H1 (cell line): ENCODE data around the gene ADGRV1. TPM values are rescaled to one million over a fixed set of nuclear protein-coding genes. Genes with fewer than 3 reads are reported as not detected.

ENCODE experiments used
- PHF8 ChIP-seq: fragments of 200-600 bp; sonication (generic); conservative IDR thresholded peaks from 2 replicates; pipeline ENCODE4 v1.7.1; 2012; ENCODE audit warnings: low read depth, mild to moderate bottlenecking, inconsistent platforms, low read length, moderate library complexity
- POU5F1 ChIP-seq: IDR thresholded peaks from 2 replicates; pipeline ENCODE4 v1.6.1; 2011; ENCODE audit warnings: low read depth, mild to moderate bottlenecking, low read length, moderate library complexity
- SAP30 ChIP-seq: fragments of 300-600 bp; sonication (generic); IDR thresholded peaks from 2 replicates; pipeline ENCODE4 v1.7.1; 2012; ENCODE audit warnings: low read length, moderate library complexity, mild to moderate bottlenecking, inconsistent platforms; ENCODE audit not compliant: insufficient read depth, insufficient replicate concordance
- polyA plus RNA-seq, 7 experiments: library from polyadenylated mRNA; depleted of rRNA in 3 of 7; stranded (reverse) in 5 of 7; unstranded in 2 of 7; fragments of >200 nt in 5 of 7; fragments of 200-250 nt in 2 of 7; gene quantifications; 1 replicate in 5 of 7; 2 replicates in 1 of 7; 4 replicates in 1 of 7; pipeline versions ENCODE4 v1.2.1 to v1.2.3, GENCODE V29; 2011 to 2013; ENCODE audit warnings: missing spikeins in 2 of 7, mixed read lengths in 2 of 7
- total RNA-seq: library from RNA; stranded (reverse); fragmentation: NEBNext Ultra II Directional; extraction: Animal tissue kit (Norgen Biotek cat#: 25700); gene quantifications from 2 replicates; pipeline ENCODE4 v1.2.1, GENCODE V29; 2021
- TF ChIP-seq, protein P1 (sequence below): IDR thresholded peaks from 2 replicates; pipeline ENCODE4 v1.6.1; 2012; ENCODE audit warnings: inconsistent platforms

Gene ADGRV1
- total and polyA plus RNA-seq, 2 of the 8 experiments (the other 6 are each of a cell fraction or from before 2014, with no cell fraction given) = 53.1 to 62.2 TPM

DNA sequence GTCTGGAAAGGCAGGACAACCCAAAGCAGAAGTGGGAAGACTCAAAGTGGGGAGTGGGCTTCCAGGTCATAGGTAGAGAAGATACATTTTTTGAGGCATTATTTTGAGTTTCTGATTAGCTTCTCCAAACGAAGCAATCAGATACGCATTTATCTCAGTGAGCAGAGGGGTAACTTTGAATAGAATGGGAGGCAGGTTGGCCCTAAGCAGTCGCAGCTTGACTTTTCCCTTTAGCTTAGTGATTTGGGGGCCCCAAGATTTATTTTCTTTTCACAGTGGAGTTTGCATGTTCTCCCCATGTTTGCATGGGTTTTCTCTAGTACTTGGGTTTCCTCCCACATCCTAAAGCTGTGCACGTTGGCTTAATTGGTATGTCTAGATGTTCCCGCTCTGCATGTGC, 422.6 kb downstream of the ADGRV1 start (continued):
- TF ChIP-seq PHF8 (no peak), POU5F1 (no peak), SAP30 (no peak)
- TF ChIP-seq, protein P1, sequence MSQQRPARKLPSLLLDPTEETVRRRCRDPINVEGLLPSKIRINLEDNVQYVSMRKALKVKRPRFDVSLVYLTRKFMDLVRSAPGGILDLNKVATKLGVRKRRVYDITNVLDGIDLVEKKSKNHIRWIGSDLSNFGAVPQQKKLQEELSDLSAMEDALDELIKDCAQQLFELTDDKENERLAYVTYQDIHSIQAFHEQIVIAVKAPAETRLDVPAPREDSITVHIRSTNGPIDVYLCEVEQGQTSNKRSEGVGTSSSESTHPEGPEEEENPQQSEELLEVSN = no peak
